ENCODE measurements around the gene PSMG2.
"Not testable (repeated sequence)": the region's sequence is repeated elsewhere in the genome, so short reads cannot be mapped to it uniquely, and the experiment has no call there.

The PSMG2 gene

DNA sequence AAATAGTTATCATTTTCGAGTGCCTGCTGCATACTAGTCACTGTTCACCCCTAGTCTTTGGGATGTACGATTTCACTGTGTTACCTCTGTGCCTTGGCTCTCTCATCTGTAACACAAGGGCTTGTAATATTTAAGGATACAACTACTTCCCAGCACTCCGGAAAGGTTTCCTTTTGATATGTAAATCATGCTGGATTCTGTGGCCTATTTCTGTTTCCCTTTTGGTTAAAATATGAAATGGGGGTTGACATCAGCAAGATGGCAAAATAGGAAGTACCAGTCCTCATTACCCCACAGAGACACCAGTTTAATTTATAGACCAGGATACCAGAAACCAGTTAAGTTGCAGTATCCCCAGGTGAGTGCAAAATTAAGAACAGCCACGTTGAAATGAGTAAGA is 23.5 kb downstream of the PSMG2 start:
- no peak for DNase-seq

DNA sequence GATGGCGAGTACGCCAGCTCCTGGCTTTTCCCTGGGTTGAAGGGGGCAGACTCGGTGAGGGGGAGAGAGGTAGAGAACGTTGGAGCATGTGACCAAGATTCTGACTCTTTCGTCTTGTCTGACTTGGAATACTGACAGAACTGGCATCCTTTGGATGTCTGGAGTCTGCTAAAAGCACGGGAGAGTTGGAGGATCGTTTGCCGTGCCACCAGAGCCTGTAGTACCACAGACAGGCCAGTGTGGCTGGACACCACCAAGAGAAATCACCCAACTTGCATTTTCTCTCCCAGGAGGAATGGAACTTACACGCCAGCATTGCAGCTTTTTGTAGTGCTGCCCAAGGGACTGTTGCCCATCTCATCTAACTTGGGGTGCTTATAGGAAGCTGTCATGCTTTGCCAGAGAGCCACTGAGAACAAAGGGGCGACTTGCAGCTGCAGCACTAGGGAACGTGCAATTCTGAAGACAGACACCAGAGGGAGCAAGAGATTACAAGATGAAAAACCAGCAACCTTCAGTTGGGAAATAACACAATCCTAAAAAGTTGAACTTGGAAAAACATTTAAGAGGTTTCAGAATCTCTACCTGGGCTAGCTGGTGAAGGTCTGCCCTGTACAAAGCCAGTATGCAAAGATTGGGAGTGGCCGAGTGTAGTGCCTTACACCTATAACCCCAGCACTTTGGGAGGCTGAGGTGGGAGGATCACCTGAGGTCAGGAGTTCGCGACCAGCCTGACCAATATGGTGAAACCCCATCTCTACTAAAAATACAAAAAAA is 24.1 kb downstream of the PSMG2 start:
- DNase-seq: peak; percentile 73 to 86

DNA sequence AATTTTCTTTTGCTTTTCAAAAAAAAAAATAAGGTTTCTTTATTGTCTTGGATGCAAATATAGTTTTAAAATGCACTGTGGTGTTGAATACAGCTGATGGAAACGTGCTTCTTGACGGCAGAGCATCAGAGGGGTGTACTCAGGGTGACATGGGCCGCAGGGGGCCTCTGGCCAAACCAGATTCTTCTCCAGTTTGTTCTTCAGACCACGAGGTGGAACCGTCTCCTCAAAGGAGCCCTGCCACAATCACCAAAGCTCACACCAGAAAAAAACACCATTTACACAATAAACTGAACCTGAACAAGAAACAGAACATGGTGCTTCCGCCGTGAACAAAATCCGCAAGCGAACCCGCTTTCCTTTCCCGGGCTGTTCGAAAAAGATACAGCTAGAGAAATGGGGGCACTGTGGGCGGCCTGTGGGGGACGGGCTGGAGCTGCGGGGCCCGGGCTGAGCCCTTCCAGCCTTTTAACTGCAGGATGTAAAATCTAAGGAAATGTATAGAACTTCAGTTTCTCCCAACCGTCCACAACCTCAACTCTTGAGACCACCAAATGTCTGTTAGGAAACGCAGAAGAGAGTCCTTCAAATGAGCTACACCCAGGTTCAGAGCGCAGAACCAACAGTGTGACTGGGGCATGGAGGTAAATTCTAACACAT is 34.5 kb downstream of the PSMG2 start:
- no peak for DNase-seq

DNA sequence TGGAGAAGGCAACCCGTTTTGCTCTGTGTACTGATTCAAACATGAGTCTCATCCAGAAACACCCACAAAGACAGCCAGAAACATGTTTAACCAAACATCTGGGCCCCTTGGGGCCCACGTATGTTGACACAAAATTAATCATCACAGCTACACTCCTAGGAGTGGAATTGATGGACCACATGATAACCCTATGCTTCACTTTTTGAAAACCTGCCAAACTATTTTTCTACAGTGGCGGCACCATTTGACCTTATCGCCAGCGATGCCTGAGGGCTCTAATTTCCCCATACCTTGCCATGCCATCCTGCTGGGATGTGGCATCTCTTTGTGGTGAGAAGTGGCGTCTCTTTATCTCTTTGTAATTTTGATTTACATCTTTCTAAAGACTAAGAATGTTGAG is 38.5 kb downstream of the PSMG2 start:
- DNase-seq: no peak

DNA sequence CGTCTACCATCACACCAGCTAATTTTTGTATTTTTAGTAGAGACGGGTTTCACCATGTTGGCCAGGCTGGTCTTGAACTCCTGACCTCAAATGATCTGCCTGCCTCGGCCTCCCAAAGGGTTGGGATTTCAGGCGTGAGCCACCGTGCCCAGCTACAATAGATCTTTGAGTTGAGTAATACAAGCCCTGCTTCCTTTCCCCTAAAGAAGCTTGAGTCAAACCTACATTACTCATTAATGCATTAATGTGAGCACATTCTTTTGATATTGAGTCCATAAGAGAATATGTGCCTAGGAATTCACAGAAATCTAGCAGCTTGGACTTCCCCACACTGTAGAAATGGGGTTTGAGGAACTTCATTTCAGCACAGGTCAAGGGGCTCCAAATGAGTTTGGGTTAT is 39.6 kb downstream of the PSMG2 start:
- no peak for DNase-seq

DNA sequence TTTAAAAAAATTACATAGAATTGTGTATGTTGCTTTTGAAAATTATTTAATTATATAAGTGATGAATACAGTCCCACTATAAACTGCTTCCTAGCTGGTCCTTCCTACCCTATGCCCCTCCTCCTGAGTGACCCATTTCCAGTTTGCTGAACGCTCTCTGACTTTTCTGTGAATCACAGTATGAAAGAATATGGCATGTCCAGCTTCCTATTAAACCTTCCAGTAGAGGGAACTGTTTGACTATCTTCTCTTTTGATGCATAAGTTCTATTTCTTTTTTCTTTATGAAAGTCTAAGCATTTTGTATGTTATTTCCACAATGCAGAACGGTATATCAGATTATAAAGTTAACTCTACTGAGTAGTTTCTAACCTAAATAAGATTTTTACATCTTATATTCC is 41.3 kb downstream of the PSMG2 start:
- peak; percentile 65 to 86 for DNase-seq

DNA sequence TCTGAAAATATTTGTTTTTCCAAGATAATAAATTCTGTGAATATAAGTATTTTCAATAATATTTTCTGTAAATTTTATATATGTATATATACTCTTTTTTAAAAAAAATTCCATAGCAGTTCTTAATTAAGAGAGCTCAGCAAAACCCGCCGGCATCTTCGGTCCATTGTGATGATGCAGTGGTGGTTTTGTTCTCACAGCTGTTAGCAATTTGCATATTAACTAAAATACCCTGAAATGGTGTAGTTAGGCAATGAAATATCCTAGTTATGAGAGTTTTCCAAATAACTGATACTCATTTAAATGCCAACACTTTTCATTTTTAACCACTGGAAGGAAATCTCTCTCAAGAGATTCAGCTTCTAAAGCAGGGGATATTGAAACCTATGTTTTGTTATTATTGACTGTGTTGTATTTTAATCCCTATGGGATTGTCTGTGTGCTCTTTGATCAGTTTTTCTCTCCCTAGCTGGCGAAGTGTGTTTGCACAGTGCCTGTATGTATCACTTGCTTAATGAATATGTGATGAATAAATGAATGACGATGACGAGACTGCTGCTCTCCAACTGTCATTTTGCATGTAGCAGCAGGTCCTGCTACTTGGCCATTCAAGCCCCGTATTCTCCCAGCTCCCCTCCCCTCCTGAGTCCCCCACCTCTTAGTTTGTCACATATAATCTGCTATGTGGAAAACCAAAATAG is 42.4 kb downstream of the PSMG2 start:
- no peak for DNase-seq

DNA sequence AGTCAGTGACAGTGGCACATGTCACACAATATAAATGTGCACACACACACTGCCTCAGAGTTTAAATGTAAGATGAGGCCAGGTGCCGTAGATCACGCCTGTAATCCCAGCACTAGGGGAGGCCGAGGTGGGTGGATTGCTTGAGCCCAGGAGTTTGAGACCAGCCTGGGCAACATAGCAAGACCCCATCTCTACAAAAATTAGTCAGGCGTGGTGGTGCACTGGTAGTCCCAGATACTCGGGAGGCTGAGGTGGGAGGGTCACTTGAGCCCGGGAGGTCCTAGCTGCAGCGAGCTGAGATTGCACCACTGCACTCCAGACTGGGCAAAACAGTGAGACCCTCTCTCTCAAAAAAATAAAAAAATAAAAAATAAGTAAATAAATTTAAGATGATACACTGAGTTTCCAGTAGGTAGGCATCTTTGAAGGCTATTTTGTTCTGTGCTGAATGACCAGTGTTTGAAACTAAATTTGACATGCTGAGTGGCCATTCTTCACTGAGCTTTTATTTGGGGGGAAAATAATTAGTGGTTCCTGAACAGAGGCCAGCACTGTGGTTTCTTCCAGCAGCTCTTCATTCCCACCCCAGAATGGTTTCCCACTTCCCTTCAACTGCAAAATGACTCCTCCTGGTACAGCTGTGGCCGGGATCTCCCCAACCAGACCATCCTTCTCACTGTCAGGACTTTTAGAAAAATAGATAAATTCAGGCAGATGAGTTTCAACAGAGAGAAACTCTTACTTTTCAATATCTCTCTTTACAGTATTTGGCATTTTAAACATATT is 44.9 kb downstream of the PSMG2 start:
- DNase-seq: no peak

DNA sequence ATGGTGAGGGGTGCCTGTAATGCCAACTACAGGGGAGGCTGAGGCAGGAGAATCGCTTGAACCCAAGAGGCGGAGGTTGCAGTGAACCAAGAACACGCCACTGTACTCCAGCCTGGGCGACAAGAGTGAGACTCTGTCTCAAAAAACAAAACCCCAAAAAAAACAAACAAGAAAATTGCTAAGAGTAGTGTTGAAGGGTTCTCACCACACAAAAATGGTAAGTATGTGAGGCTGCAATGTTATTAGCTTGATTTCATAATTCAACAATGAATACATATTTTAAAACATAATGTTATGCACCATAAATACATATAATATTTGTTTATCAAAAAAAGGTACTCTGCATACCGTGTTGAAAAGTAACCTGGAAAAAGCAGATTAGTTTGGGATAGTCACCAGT is 45.8 kb downstream of the PSMG2 start:
- no peak for DNase-seq

DNA sequence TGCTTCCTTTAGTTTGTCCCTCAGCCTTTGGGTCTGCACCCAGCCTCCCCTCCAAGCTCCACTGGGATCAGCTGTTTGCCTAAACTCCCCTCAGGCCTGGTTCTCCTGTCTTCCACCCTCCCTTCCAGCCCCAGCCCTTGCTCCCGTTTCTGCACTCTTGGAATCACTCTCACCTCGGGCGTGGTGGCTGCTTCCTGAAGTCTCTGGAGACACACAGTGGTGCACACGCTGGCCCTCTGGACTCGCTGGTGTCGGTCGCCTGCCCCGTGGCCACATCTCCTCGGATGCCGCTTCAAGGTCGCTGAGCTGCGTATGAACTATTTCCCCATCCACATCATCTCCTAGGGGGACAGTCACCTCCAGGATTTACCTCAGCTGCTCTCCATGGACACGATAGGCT is 46.3 kb downstream of the PSMG2 start:
- no peak for DNase-seq

DNA sequence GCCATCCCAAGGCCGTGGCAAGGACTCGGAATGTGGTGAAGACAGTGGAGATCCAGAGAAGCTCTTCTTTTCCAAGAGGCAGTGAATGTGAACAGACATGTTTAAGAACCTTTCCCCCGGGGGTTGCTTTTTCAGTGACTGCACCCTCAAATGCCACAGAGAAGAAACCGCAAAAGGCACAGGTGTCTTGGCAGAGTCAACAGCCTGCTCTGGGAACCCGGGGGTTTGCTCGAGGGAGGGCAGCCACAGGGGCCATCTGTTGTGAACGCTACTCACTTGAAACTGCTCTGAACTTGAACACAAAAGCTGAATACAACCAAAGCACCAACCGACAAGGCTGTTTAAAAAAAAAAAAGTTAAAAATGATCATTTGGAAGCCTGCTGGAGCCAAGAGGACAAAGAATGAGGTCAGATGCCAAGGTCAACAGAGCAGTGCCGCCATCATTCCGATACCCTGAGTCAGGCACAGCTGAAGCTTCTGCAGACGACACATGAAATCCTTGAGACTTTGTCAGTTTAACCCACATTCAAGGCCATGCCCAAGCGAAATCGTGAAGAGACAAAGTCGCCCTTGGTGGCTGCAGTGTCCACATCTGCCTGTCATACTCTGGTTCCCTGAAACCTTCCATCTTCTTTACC is 47.4 kb downstream of the PSMG2 start:
- no peak for DNase-seq

DNA sequence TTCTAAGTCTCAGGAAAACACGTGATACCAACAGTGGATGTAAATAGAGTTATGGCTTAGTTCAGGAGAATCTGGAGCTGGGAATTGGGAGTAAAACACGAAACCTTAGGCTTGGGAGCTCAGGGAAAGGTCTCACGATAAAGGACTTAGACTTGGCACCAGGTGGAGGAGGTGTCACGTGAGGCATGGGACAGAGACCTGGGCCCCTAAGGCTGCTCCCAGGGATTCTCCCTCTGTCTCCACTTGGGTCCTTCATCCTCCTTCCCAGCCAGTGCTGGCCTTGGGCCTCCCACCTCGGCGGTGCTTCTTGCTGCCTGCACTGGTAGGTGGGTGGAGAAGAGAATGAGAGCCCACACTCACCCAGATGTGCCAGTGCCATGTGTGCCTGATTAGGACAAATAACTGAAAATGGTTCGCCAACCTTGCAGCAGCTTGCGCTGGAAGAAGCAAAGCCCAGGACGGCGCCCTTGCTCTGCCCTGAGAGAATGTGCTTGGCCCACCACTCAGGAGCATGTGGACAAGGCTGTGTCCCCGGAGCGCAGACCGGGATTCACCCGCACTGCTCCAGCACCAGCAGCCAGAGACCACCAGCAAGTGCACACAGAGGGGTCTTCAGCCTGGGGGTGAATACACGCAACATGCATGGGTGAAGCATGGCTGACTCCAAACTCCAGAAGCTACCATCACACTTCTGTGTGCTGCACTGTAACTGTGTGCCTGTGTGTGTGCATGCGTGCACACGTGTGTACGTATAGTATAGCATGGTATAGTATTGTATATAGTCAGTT is 48.1 kb downstream of the PSMG2 start:
- no peak for DNase-seq

DNA sequence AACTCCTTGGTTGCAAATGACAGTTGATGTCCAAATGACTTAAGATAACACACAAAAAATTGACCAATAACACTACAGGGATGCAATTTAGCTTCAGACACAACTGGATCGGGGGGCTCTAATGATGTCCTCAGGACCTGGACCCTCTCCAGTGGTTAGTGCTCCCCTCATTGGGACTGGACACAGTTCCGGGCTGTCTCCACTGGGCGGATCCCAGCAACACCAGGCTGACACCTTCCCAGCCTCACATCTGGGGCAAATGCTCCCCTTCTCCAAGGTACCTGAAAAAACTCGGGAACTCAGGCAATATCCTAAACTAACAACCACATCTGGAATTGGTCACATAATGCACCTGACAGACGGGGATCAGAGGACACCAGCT is 48.7 kb downstream of the PSMG2 start:
- no peak for DNase-seq

DNA sequence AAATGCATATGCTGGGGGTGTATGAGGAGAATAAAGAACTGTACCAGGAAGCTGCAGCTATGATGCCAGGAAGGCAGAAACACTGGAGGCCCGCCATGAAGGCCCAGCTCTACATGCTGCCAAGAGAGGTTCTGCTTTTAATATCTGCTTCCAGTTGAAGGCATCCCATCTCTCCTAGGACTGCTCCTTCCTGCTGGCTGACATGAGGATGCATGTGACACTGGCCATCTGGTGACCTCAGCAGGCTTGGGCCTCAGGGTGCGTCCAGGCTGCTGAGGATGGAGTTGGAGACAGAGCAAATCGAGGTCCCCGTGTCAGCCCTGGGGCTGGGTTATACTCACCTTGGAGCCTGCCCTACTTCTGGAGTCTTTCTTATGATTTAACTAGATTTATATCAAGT is 49.0 kb downstream of the PSMG2 start:
- no peak for DNase-seq

DNA sequence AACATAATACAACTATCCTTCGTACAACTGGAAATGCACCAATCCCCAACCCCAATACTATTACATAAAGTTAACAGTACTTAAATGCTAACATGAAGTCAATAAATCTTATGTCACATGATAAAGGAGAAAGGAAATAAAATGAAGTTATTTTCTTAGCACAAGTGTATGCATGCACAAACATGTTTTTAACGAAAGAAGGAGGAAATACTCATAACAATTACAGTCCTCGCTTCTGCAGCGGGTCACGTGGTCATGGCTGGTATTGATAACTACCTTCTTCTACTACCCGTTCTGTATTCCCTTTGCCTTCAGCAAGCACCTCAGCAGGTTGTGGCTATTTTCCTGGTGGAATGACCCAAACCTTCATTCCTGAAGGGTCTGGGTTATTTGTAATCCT is 51.7 kb downstream of the PSMG2 start:
- no peak for DNase-seq

DNA sequence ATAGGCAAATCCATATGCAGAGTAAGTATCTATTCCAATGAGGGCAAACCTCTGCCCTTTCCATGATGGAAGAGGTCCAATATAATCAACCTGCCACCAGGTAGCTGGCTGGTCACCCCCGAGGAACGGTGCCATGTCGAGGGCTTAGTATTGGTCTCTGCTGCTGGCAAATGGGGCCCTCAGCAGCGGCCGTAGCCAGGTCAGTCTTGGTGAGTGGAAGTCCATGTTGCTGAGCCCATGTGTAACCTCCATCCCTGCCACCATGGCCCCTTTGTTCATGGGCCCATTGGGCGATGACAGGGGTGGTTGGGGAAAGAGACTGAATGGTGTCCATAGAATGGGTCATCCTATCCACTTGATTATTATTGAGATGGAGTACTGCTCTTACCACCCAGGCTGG is 52.8 kb downstream of the PSMG2 start:
- DNase-seq: not testable (repeated sequence)

DNA sequence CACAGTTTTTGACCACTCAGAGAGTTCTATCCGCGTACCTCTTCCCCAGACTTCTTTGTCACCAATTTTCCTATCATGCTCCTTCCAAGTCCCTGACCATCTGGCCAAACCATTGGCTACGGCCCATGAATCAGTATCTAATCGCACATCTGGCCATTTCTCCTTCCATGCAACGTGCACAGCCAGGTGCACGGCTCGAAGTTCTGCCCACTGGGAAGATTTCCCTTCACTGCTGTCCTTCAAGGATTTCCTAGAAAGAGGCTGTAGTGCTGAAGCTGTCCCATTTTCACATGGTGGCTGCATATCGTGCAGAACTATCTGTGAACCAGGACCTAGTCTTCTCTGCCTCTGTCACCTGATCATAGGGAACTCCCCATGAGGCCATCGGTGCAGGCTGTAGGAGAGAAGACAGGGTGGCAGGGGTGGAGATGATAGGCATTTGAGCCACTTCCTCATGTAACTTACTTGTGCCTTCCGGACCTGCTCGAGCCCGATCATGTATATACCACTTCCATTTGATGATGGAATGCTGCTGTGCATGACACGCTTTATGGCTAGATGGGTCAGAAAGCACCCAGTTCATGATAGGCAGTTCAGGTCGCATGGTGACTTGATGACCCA is 53.9 kb downstream of the PSMG2 start:
- DNase-seq: not testable (repeated sequence)

DNA sequence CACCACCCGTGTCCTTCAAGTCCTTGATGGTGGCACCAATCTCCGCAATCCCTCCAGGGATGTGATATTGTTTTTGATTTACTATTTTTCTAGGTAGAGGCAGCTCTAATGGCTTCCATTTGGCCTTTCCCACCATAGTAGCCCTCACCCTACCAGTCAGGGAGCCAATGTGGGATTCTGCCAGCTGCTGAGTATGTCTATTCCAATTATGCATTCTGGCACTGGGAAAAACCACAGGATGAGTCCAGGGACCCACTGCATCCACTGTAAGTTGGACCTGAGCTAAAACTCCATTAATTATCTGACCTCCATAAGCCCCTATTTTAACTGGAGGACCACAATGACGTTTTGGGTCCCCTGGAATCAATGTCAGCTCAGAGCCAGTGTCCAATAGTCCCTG is 55.7 kb downstream of the PSMG2 start:
- DNase-seq: not testable (repeated sequence)

DNA sequence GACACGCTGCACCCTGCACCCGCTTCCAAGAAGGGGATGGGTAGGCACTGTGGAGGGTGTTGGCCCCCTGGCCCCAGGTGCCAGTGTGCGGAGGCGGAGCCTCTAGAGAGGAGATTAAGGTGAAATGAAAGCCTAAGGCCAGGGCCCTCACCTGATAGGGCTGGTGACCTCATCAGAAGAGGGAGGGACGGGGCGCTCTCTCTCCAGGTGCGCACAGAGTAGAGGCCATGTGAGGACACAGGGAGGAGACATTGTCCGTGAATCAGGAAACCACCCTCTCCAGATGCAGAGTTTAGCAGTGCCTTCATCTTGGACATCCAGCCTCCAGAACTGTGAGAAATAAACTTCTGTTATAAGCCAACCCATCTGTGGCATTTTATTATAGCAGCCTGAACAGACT is 62.3 kb downstream of the PSMG2 start:
- DNase-seq: no peak

DNA sequence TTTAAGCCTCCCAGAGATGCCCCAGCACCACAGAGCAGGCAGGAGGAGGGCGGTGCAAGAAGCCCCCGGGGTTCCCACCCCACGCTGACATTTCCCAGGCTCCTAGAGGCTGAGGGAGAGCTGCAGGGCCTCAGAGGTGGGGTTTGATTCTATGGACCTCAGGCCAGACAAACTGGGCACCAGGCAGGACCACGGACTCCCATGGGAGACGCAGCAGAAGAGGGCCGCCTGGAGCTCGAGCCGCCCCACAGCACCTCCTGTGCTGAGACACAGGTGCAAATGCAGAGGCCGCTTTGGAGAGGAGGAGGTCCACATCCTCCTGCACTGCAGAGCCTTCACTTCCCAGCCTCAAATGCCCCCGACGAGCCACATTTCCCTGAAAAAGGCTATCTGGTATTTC is 62.7 kb downstream of the PSMG2 start:
- no peak for DNase-seq

DNA sequence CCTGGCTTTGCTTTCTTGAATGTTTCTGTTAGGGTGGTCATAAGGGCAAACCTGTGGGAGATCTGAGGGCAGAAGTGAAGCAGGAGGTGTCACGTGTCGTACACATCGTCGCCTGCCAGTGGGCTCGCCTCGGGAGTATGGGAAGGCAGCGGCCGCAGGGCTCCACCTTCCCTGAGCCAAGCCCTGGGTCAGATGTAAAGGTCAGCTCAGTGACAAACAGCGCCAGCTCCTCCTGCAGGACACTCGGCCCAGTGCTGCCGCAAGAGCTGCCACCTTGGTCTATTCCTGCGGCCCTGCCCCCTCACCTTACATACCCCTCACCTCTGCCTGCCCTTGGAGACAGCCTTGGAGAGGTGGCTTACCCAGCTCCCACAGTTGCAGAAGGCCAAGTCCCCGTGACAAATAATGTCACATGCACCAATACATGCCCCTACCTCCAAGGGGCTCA is 64.2 kb downstream of the PSMG2 start:
- DNase-seq: no peak
